SK-N-MC (cell line): ENCODE data around the gene GNG4.
A peak's percentile ranks its signal among the peaks of the same experiment; 100 is the strongest.

Source experiments
- DNase-seq: peaks from one replicate; pipeline ENCODE4 v3.0.0-alpha.2; 2011; ENCODE audit warnings: low read depth, low spot score
- H3K27ac ChIP-seq: fragments of 200-600 bp; sonication (generic); 2 replicates; pipeline ENCODE4 v1.5.1; 2016; ENCODE audit warnings: mixed run types
- H3K36me3 ChIP-seq: fragments of 200-600 bp; sonication (generic); 2 replicates; pipeline ENCODE4 v1.6.1; 2017; ENCODE audit warnings: antibody characterized with exemption, low read length, mixed read lengths; ENCODE audit not compliant: insufficient read depth
- H3K4me3 ChIP-seq: fragments of 200-600 bp; sonication (generic); 2 replicates; pipeline ENCODE4 v1.5.1; 2016
- H3K9ac ChIP-seq: fragments of 200-600 bp; sonication (generic); 2 replicates; pipeline ENCODE4 v1.8.0; 2017; ENCODE audit warnings: mixed run types, mixed read lengths; ENCODE audit not compliant: insufficient read length
- H3K9me3 ChIP-seq: fragments of 200-600 bp; sonication (generic); 2 replicates; pipeline ENCODE4 v1.6.1; 2017; ENCODE audit warnings: low read depth, mild to moderate bottlenecking, antibody characterized with exemption, low read length, moderate library complexity, mixed read lengths
- EZH2 ChIP-seq: fragments of 200-600 bp; sonication (generic); IDR thresholded peaks from one replicate; pipeline ENCODE4 v1.6.1; 2017; ENCODE audit warnings: antibody characterized with exemption
- FOXP2 ChIP-seq: optimal IDR thresholded peaks from 2 replicates; pipeline ENCODE3; 2011; ENCODE audit warnings: mild to moderate bottlenecking, moderate library complexity; ENCODE audit not compliant: insufficient read depth; ENCODE audit errors: extremely low read length, control extremely low read depth
- POLR2AphosphoS5 ChIP-seq: IDR thresholded peaks from 2 replicates; pipeline ENCODE4 v1.6.1; 2012; ENCODE audit warnings: mild to moderate bottlenecking, low read depth, low read length, borderline replicate concordance

The GNG4 gene

DNA sequence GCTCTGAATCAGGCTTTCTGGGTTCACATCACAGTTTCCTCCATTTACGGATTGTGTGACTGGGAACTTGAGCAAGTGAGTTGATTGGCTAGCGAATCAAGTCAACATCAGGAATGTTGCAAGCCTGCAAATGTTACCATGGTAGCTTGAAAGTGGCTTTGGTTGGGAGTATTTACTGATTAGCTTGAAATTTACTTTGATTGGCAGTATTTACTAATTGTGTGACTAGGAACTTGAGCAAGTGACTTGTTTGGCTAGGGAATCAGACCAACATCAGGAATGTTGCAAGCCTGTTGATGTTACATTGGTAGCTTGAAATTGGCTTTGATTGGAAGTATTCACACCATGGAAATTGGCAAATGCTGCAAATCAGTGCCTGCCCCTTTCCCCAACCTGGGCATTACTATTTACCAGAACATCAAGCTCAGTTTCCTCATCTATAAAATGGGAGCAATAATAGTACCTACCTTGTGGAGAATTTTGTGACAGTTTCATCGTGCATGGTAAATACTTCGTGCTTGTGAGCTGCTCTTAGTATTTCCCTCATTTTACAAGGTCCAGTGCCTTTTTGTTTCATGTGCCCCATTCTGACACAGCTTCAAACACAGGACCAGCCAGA, 122.3 kb downstream of the GNG4 start:
- no peaks in the 10 kb centered on the region for H3K9me3 ChIP-seq
- H3K9ac ChIP-seq = no peak overlapping the region
- DNase-seq = no peak
- H3K36me3 ChIP-seq = no peaks in the 10 kb centered on the region
- no peak overlapping the region for H3K27ac ChIP-seq
- TF ChIP-seq EZH2 (no peak), POLR2AphosphoS5 (no peak), FOXP2 (no peak)
- H3K4me3 ChIP-seq = no peak overlapping the region

DNA sequence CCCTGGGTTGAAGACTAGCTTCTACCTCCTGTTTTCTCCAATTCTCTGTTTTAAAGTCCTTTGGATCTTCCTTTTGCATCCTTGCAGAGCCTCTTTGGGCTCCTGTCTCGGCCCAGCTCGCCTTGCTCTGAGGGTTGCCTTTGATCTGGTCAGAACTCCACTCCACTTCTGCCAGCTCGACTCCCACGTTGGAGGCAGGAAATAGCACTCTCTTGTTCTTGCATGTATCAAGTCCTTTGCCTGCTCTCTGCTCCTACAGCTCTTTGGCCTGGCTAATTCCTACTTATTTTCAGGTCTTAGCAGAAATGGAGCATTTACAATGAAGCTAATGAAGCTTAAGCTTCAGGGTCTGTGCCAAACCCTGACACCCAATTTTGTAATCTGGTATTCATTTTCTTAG, 124.3 kb downstream of the GNG4 start:
- no peak for TF ChIP-seq POLR2AphosphoS5
- TF ChIP-seq FOXP2 = no peak
- TF ChIP-seq EZH2 = no peak
- Histone ChIP-seq H3K9me3 (no peaks in the 10 kb centered on the region), H3K36me3 (no peaks in the 10 kb centered on the region), H3K27ac (no peak overlapping the region), H3K9ac (no peak overlapping the region), H3K4me3 (no peak overlapping the region)
- DNase-seq = no peak

DNA sequence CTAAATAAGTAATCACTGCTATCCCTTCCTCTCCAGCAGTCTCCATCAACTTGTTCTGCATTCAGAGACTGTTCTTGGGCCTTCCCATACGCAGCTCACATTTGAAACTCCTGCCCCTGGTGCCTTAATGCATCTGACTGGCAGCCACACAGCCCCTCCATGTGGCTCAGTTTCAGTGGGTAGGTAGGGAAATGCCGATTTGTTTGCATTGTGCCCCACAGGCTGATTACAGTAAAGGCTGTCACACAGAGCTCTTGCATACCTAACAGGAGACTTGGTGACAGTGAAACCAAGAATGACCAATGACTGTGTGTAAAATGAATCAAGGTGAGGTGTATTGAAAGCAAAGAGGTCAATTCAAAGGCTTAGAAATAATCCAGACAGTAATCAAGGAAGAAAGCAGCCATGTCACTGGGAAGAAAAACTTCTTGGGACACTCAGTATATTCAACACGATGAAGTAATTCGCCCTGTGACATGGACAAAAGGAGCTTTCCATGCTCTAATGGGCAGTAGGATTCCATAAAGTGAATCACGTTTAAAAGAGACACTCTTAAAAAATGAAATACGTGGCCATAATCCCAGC, 132.6 kb downstream of the GNG4 start:
- DNase-seq = no peak
- no peak overlapping the region for H3K4me3 ChIP-seq
- H3K36me3 ChIP-seq = no peaks in the 10 kb centered on the region
- no peak overlapping the region for H3K9ac ChIP-seq
- no peak overlapping the region for H3K27ac ChIP-seq
- H3K9me3 ChIP-seq = no peaks in the 10 kb centered on the region
- TF ChIP-seq POLR2AphosphoS5 (no peak), FOXP2 (no peak), EZH2 (no peak)

DNA sequence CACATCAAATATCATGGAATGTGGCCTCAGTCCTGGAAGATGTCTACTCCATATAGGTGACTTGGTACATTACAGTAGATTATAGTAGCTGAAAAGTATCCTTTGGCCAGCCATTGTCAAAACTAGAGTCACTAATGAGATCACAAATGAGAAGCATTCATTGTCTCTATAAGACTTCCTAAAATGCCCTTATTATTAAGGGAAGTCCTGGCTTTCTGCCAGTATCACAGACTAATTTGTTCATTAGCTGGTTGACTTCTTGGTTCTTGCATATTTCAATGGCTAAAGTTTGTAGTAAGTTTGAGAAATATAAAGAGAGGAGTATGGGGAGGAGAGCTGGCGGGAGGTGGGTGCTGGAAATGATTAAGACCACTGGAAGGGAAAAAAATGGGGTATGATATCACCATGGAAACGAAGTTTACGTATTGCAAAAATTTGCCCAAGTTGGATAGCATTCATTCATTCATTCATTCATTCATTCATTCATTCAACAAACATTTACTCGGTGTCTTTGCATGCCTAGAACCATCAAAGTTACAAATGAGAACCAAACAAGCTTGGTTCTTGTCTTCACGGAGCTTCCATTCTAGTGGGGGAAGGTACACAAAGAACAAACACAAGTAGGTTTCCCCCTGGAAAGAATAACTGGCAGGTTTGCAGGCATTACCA, 133.6 kb downstream of the GNG4 start:
- Histone ChIP-seq H3K9me3 (no peaks in the 10 kb centered on the region), H3K9ac (no peak overlapping the region), H3K27ac (no peak overlapping the region), H3K4me3 (no peak overlapping the region), H3K36me3 (no peaks in the 10 kb centered on the region)
- DNase-seq = no peak
- TF ChIP-seq EZH2 = no peak
- no peak for TF ChIP-seq POLR2AphosphoS5
- no peak for TF ChIP-seq FOXP2

DNA sequence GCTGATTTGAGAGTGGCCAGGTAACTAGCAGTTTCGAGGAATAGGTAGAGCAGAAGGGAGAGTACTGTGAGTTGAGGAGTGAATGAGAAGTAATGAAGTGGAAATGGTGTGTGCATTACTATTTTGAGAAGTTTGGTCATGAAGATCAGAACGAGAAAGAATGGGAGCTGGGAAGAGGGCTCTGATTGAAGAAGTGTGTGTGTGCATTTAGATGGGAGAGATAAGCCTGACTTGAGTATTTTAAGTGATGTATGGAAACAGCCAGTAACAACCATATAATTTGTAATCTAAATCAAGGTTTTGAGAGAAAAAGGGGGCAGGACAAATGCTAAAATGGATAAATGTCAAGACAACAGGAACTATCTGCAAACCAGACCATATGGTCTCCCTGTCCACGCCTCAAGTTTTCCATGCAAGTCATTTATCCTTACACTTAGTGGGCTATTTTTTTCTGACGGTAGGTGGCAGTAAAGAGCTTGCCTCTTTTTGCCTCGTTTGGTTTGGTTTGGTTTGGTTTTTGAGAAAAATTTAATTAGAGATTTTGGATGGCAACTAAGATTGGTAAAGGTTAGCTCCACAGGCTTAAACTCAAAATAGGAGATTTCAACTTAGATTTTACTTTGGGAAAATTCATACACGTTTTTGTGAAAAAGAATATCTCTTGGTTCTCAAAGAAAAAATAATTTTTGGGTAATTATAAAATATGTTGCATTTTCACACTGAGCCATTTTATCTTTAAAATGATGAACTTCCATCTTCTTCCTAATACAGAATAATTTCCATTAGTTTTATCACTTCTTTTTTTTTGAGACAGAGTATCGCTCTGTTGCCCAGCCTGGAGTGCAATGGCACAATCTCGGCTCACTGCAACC, 135.9 kb downstream of the GNG4 start:
- DNase-seq = peak; percentile 35
- TF ChIP-seq POLR2AphosphoS5 = no peak
- no peak for TF ChIP-seq EZH2
- no peak for TF ChIP-seq FOXP2
- H3K9ac ChIP-seq = no peak overlapping the region
- H3K27ac ChIP-seq = no peak overlapping the region
- H3K4me3 ChIP-seq = no peak overlapping the region
- H3K9me3 ChIP-seq = no peaks in the 10 kb centered on the region
- no peaks in the 10 kb centered on the region for H3K36me3 ChIP-seq

DNA sequence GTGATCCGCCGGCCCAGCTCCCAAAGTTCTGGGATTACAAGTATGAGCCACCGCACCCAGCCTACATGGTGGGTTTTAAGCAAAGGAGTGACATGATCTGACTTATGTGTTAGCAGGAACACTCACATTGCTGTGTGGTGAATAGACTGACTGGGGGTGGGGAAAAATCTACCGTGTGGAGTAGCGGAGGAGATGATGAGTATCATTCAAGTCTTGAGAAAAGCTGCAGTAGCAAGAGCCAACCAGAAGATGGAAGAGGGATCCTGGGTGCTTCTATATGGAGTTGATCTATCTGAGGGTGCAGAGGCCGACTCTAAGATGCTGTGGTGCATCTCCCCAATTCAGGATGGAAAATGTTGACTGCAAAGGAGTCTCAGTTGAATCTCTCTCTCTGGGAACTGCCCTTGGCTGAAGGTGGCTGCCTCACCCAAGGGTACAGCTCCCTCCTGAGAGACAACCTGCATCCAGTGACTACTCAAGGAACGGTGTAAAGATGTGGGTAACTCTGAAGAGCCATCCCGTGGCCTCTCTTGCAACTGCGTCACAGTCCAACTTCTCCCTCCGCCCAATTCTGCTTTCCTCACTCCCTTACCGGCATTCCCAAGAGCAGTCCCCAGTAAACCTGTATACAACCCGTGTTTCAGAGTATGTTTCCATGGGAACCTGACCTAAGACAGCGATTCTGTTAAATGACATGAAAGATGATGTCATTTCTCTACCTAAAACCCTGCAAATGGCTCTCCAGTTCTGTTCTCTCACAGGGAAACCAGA, 137.9 kb downstream of the GNG4 start:
- TF ChIP-seq FOXP2 (no peak), EZH2 (no peak), POLR2AphosphoS5 (no peak)
- Histone ChIP-seq H3K9me3 (no peaks in the 10 kb centered on the region), H3K27ac (no peak overlapping the region), H3K36me3 (no peaks in the 10 kb centered on the region), H3K4me3 (no peak overlapping the region), H3K9ac (no peak overlapping the region)
- no peak for DNase-seq

DNA sequence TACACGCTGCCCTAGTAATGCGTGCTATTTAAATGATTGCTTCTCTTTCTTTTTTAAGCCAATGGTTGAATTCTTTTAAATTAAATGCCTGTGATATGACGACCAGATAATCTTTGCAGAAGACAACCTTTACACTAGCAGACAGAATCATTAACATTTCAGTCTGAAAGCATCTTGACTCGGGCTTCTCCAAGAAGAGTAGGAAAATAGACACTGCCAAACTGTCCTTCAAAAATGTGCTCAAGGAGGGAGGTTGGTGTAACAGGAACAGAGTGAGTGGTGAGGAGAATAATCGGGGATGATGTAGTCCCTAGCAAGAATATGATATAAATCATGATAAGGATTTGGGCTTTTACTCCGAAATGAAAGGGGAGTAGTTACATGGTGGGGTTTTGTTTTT, 138.8 kb downstream of the GNG4 start:
- H3K27ac ChIP-seq = no peak overlapping the region
- H3K9ac ChIP-seq = no peak overlapping the region
- no peak for TF ChIP-seq FOXP2
- TF ChIP-seq POLR2AphosphoS5 = no peak
- TF ChIP-seq EZH2 = no peak
- DNase-seq = no peak
- no peaks in the 10 kb centered on the region for H3K36me3 ChIP-seq
- H3K9me3 ChIP-seq = no peaks in the 10 kb centered on the region
- H3K4me3 ChIP-seq = no peak overlapping the region

DNA sequence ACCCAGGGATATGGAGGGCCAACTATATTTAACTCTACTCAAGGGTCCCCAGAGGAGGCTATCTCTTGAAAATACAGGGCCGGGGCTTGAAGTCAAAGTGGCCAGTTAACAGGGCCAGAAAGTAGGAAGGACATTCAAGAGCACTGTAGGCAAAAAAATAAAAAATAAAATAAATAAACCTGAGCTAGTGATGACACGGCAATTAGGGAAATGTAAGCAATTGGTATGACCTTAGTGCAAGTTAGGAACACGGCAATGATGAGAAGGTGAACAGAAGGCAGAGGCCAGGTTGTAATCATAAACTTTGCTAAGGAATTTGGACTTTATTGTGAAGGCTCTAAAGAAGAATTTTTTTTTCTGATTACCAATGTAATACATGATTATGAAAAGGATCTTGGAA, 142.0 kb downstream of the GNG4 start:
- Histone ChIP-seq H3K4me3 (no peak overlapping the region), H3K36me3 (no peaks in the 10 kb centered on the region), H3K9ac (no peak overlapping the region), H3K9me3 (no peaks in the 10 kb centered on the region), H3K27ac (no peak overlapping the region)
- TF ChIP-seq POLR2AphosphoS5 = no peak
- TF ChIP-seq FOXP2 = no peak
- TF ChIP-seq EZH2 = no peak
- DNase-seq = no peak
